A549 treated with ZK216348 at 1 μM for 4 hours (cell line): ENCODE data around the gene PLEKHH3. TPM values are rescaled to one million over a fixed set of nuclear protein-coding genes. Genes with fewer than 3 reads are reported as not detected.

Source experiments
- total RNA-seq: library from RNA; stranded (reverse); fragments of 200-300 nt; extraction: Qiagen RNA extraction; gene quantifications from 5 replicates; pipeline ENCODE4 v1.2.3, GENCODE V29; 2022; ENCODE audit warnings: low read depth

The PLEKHH3 gene
- total RNA-seq = 7.7 to 20.0 TPM (median 18.9 TPM) in 5 replicates

DNA sequence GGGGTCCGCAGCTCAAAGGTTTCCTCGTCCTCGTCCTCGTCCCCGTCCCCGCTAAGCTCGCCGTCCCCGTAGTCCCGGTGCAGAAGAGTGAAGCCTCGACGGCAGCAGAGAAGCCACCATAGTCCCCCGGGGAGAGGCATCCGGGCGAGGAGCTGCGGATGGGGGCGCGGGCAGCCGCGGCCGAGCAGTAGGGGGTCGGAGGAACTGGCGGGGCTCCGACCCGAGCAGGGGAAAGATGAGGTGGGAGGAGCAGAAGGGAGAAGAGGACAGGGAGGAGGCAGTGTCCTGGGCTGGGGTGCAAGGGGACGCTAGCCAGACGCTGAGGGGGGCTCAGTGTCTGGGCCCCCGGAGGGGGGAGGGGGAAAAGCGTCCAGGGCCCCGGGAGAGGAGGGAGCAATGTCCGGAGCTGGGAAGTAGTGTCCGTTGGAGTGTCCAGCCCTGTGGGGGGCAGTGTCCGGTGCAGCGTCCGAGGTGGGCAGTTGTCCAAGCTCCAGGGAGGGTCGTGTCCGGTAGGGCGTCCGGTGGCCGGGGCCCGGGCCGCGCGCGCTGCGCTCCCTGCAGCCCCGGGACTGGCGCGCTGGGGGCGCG, at the start of gene PLEKHH3:
PLEKHH3 (minus strand) TSS at position 571 of the 588 bp plus-strand sequence; CDS start at position 140, 431 bp downstream.

GRCh38 chr17:42681976-42682721, 5.4 kb upstream of the PLEKHH3 start, which contains the start of gene CNTNAP1:
TSS of gene CNTNAP1 (plus strand) at chr17:42682531. CDS start at chr17:42682830, 299 bp downstream.

DNA sequence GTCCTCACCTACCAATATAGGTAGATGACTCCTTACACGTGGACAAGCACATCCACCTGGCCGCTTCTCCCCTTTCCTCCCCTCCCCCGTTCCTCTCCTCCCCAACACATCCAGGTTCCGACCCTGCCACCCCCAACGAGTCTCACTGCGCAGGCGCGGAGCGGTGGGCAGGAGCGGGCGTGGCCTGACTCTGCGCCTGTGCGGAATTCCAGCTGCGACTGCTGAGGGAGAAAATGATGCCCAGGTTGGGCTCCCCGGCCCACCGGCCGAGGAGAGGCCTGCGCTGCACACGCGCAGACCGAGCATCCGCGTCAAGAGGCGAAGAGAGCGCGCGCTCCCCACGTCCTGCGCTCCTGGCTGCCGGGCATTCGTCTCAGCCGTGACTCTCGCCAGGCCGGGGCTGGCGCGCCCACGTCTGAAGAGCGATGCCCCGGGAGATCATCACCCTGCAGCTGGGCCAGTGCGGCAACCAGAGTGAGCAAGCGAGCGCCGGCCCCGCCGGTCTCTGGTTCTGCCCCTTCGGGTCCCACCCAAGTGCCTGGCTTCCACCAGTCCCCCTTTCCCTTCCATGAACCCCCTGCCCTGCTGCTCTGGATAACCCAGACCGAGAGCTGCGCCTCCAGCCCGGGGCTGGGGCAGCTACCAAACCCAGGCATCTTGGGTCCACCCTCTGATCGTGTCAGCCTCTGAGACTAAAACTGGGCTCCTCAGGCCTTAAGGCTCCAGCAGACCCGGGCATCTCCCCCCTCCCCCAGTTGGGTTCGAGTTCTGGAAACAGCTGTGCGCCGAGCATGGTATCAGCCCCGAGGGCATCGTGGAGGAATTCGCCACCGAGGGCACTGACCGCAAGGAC, 17.5 kb downstream of the PLEKHH3 start, which contains the start of gene TUBG2:
TUBG2 (plus strand) TSS at position 206 of the 853 bp plus-strand sequence; CDS start at position 426, 220 bp downstream.

Other genes starting within 250 kb of the PLEKHH3 start
- 23.9 to 47.5 TPM (median 44.9 TPM) in 5 replicates for gene ATP6V0A1, start 218.1 kb downstream of the PLEKHH3 start, total RNA-seq
- 24.4 to 48.2 TPM (median 44.7 TPM) in 5 replicates for gene NAGLU, start 140.8 kb downstream of the PLEKHH3 start, total RNA-seq
- 1.1 to 1.8 TPM (median 1.7 TPM) in 5 replicates for gene HSD17B1, start 124.1 kb downstream of the PLEKHH3 start, total RNA-seq
- gene COASY, start 114.8 kb downstream of the PLEKHH3 start, total RNA-seq = 86.3 to 131 TPM (median 126 TPM) in 5 replicates
- gene MLX, start 109.9 kb downstream of the PLEKHH3 start, total RNA-seq = 54.7 to 66.6 TPM (median 63.8 TPM) in 5 replicates
- gene PSMC3IP, start 99.3 kb downstream of the PLEKHH3 start, total RNA-seq = 37.8 to 39.8 TPM (median 38.5 TPM) in 5 replicates
- 22.6 to 32.0 TPM (median 29.9 TPM) in 5 replicates for gene RETREG3, start 67.6 kb downstream of the PLEKHH3 start, total RNA-seq
- gene TUBG1, start 67.3 kb downstream of the PLEKHH3 start, total RNA-seq = 126 to 157 TPM (median 153 TPM) in 5 replicates
- 19.6 to 25.9 TPM (median 22.6 TPM) in 5 replicates for gene TUBG2, start 17.7 kb downstream of the PLEKHH3 start, total RNA-seq
- gene CCR10, start 4.8 kb upstream of the PLEKHH3 start, total RNA-seq = 0.18 to 0.66 TPM (median 0.53 TPM) in 5 replicates
- gene CNTNAP1, start 5.5 kb upstream of the PLEKHH3 start, total RNA-seq = 3.5 to 6.5 TPM (median 6.0 TPM) in 5 replicates
- gene EZH1, start 68.0 kb upstream of the PLEKHH3 start, total RNA-seq = 10.2 to 14.6 TPM (median 13.3 TPM) in 5 replicates
- gene RAMP2, start 84.2 kb upstream of the PLEKHH3 start, total RNA-seq = 0.74 to 1.3 TPM (median 0.88 TPM) in 4 of 5 replicates, not detected in the other
- 118 to 129 TPM (median 121 TPM) in 5 replicates for gene VPS25, start 96.5 kb upstream of the PLEKHH3 start, total RNA-seq
- 0.47 to 2.3 TPM (median 1.7 TPM) in 5 replicates for gene WNK4, start 103.6 kb upstream of the PLEKHH3 start, total RNA-seq
- gene COA3, start 121.7 kb upstream of the PLEKHH3 start, total RNA-seq = 92.1 to 146 TPM (median 129 TPM) in 5 replicates
- 0.18 TPM in 1 of 5 replicates, not detected in the others for gene CNTD1, start 121.9 kb upstream of the PLEKHH3 start, total RNA-seq
- gene BECN1, start 147.3 kb upstream of the PLEKHH3 start, total RNA-seq = 73.4 to 105 TPM (median 80.8 TPM) in 5 replicates
- 235 to 258 TPM (median 245 TPM) in 5 replicates for gene PSME3, start 156.4 kb upstream of the PLEKHH3 start, total RNA-seq
- 1.1 to 2.5 TPM (median 1.9 TPM) in 5 replicates for gene AOC2, start 167.6 kb upstream of the PLEKHH3 start, total RNA-seq
- 1.1 to 2.5 TPM (median 1.2 TPM) in 5 replicates for gene AOC3, start 174.2 kb upstream of the PLEKHH3 start, total RNA-seq
- not detected in 5 replicates for gene G6PC1, start 223.8 kb upstream of the PLEKHH3 start, total RNA-seq